Measurements from ENCODE around the gene UNC5C.

DNA sequence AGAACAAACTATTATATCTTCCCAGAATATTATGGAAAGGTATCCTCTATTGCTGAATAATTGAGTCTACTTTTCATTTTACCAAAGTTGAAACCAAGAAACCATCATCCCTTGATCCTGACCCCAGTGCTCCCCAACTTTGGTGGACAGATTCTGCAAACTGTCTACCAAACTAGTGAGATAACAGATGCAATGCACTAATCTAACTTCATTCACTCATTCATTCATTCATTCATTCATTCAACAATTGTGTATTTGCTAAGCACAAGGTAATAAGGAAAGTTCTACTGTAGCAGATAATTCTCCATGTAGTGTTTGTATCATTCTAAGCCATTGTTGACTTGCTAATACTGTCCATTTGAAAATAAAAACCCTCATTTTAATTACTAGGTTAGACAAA is 150.6 kb downstream of the UNC5C start:
- TF ChIP-seq, protein P1, sequence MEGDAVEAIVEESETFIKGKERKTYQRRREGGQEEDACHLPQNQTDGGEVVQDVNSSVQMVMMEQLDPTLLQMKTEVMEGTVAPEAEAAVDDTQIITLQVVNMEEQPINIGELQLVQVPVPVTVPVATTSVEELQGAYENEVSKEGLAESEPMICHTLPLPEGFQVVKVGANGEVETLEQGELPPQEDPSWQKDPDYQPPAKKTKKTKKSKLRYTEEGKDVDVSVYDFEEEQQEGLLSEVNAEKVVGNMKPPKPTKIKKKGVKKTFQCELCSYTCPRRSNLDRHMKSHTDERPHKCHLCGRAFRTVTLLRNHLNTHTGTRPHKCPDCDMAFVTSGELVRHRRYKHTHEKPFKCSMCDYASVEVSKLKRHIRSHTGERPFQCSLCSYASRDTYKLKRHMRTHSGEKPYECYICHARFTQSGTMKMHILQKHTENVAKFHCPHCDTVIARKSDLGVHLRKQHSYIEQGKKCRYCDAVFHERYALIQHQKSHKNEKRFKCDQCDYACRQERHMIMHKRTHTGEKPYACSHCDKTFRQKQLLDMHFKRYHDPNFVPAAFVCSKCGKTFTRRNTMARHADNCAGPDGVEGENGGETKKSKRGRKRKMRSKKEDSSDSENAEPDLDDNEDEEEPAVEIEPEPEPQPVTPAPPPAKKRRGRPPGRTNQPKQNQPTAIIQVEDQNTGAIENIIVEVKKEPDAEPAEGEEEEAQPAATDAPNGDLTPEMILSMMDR (IDR thresholded peaks at IDR 0.05): no peak
- no peak for TF ChIP-seq POLR2A (IDR thresholded peaks at IDR 0.05)
- no peak for TF ChIP-seq POLR2AphosphoS5 (IDR thresholded peaks at IDR 0.05)
